ENCODE results near the gene C1D.

The C1D gene

GRCh38 chr2:68060652-68061051, 2.2 kb downstream of the C1D start:
- DNase-seq (ENCODE audit: extremely low read depth, low read depth) = no peak
- peak overlapping the region; percentile 72; the same call in 1 of the 2 replicates for H3K4me3 ChIP-seq (replicated peaks; ENCODE audit: low read depth, low read length)
- no peak for TF ChIP-seq CTCF (IDR thresholded peaks at IDR 0.05; ENCODE audit: low read depth, low read length, missing control alignments)

- no peak overlapping the region for H3K4me3 ChIP-seq (replicated peaks; ENCODE audit: low read depth, low read length)
- DNase-seq (ENCODE audit: extremely low read depth, low read depth) = no peak
- no peak for TF ChIP-seq CTCF (IDR thresholded peaks at IDR 0.05; ENCODE audit: low read depth, low read length, missing control alignments)
Observed at GRCh38 chr2:68059784-68060525, 2.8 kb downstream of the C1D start.

- no peak for DNase-seq (ENCODE audit: extremely low read depth, low read depth)
- TF ChIP-seq CTCF (IDR thresholded peaks at IDR 0.05; ENCODE audit: low read depth, low read length, missing control alignments) = no peak
- no peak overlapping the region for H3K4me3 ChIP-seq (replicated peaks; ENCODE audit: low read depth, low read length)
Observed at GRCh38 chr2:68057658-68058396, 5.0 kb downstream of the C1D start.

- no peak overlapping the region for H3K4me3 ChIP-seq (replicated peaks; ENCODE audit: low read depth, low read length)
- DNase-seq (ENCODE audit: extremely low read depth, low read depth) = no peak
- TF ChIP-seq CTCF (IDR thresholded peaks at IDR 0.05; ENCODE audit: low read depth, low read length, missing control alignments) = no peak
Observed at GRCh38 chr2:68052717-68053422, 9.9 kb downstream of the C1D start.

- no peak for TF ChIP-seq CTCF (IDR thresholded peaks at IDR 0.05; ENCODE audit: low read depth, low read length, missing control alignments)
- DNase-seq (ENCODE audit: extremely low read depth, low read depth) = no peak
- no peak overlapping the region for H3K4me3 ChIP-seq (replicated peaks; ENCODE audit: low read depth, low read length)
Observed at GRCh38 chr2:68050353-68050752, 12.5 kb downstream of the C1D start.

GRCh38 chr2:68046642-68047240, 16.1 kb downstream of the C1D start:
- TF ChIP-seq CTCF (IDR thresholded peaks at IDR 0.05; ENCODE audit: low read depth, low read length, missing control alignments) = no peak
- no peak overlapping the region for H3K4me3 ChIP-seq (replicated peaks; ENCODE audit: low read depth, low read length)
- no peak for DNase-seq (ENCODE audit: extremely low read depth, low read depth)

Data from HFF-Myc (cell line).